GM19463 (cell line): ENCODE measurements around the gene ELAC1.

Source experiments
- ATAC-seq: cut with Tn5 transposase; IDR thresholded peaks from one replicate; pipeline ENCODE4 v1.9.1; 2021; ENCODE audit warnings: mild to moderate bottlenecking, moderate library complexity; ENCODE audit not compliant: unreplicated experiment

ELAC1 gene

DNA sequence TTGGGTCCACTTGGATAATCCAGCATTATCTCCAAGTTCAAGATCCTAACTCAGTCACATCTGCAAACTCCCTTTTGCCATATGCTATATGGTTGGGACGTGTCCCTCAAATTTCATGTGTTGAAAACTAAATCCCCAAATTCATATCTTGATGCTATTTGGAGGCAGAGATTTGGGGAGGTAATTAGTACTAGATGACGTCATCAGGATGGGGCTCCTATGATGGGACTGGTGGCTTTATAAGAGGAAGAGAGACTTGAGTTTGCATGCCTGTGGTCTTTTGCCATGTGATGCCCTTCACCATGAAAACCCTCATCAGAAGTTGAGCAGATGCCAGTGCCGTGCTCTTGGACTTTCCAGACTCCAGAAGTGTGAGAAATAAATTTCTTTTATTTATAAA, 45.4 kb downstream of the ELAC1 start:
- ATAC-seq = no peak

DNA sequence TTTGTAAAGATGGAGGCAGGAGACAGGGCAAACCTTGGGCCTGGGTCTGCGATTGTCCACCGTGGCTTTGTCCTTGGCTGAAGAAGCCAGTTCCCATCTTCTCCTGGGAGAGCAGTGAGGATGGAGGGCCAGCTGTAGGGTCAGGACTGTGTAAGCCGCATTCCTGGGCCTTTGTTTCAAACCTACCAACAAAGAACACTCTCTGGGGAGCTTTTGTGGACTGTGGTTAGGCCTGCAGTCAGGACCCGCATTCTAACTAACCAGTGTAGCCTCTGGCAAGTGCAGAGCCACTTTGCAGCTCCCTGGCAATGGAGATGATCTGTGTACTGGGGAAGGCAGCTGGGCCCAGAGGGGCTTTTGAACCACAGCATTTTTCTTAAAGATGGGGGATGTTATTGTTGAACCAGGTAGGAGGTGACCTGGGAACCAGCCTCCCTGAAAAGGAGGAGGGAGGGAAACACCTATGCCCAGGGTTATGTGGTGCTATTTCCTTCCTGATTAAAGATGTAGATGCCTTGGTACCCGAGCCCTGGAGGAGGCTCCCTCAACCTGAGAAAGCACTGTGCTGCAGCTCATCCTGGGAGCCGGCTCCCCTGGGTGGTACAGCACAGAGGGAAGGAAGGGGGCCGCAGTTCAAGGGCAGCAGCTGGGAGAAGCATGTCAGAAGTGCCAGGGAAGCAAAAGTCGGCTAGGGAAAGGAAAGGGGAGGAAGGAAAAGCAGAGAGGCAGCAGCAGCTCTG, 49.5 kb downstream of the ELAC1 start:
- no peak for ATAC-seq

DNA sequence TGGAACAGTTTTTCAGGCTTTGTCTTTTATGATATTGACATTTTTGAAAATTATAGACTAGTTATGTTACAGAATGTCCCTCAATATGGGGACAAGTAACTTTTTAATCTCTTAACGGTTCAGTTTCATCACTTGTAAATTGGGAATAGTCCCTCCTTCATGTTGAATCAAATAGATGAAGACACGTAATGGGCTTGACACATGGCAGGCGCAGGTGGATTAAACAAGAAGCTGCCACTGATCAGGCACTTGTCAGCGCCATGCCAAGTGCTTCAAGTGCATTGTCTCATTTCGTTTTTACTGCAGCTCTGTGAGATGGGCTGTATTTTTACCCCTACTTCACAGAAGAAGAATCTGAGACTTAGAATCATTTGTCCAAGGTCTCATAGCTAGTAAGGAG, 52.7 kb downstream of the ELAC1 start:
- ATAC-seq = no peak

DNA sequence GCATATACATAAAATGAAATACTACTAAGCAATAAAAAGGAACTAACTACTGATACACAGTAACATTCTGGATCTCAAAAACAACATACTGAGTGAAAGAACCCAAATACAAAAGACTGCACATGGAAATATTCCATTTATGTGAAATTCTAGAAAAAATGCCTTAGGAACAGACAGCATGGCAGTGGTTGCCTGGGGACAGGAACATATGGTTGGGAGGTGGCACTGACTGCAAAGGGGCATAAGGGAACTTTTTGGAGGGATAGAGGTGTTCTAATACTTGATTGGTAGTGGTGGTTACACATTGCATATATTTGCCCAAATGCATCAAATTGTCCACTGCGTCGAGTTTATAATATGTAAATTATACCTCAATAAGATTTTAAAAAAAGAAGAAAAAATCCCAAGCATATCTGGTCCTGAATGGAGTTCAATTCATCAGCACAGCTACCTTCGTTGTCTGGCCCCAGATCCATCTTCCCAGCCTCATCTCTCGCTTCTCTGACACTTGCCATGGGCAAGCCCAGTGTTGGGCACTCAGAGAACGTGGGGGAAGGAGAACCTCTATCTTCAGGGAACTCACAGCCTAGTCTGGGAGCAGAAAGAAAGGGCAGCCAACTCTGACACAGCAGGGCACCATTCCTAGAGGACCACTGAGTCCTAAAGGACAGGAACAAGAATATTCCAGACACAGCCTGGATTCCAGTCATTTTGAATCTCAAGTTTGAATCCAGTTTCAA, 53.6 kb downstream of the ELAC1 start:
- ATAC-seq = no peak

DNA sequence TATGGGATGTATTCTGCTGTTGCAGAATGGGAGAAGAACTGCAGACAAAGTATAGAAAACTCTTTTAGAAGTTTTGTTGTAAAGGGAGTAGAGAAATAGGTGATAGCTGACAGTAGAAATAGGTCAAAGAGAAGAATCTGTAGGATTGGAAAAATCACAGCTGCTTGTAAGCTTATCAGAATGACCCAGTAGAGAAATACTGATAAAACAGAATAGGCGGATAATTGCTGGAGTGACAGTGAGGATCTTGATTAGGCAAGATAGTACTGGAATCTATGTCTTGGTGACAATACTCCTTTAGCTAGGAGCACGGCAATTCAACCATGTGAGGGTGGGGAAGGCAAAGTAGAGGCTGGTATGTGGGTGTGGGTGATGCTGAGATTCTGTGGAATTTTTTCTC, 57.7 kb downstream of the ELAC1 start:
- no peak for ATAC-seq

DNA sequence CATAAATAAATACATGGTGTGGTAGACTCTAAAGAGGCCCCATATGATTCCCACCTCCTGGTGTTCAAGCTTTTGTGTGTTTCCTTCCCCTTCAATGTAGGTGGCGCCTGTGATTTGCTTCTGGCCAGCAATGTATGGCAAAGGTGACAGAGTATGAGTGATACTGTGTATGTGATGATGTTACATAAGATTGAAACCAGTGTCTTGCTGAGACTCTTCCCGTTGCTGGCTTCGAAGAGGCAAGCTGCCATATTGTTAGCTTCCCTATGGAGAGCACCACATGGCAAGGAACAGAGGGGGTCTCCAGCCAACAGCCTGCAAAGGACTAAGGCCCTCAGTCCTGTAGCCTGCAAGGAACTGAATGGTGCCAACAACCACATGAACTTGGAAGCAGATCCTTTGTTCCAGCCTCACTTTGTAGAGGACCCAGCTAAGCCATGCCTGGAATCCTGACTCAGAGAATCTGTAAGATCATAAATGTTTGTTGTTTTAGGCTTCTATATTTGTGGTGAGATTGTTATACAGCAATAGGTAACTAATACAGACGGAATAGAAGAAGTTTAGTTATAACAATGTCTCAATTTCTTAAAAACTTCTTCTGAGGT, 60.5 kb downstream of the ELAC1 start:
- ATAC-seq = no peak

DNA sequence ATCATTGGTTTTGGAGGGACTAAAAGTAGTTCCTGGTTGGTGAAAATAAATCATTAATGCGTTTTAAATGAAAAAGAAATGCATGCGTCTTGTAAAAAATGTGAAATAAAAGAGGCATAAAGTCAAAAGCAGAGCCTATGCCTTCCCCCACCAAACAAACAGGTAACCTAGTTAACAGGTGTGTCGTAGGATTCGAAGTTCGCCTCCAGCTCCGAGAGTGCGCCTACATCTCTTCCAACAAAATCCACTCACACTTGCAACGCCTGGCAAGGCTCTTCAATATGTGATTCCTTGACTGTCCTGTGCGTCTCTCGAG, 61.5 kb downstream of the ELAC1 start:
- no peak for ATAC-seq

DNA sequence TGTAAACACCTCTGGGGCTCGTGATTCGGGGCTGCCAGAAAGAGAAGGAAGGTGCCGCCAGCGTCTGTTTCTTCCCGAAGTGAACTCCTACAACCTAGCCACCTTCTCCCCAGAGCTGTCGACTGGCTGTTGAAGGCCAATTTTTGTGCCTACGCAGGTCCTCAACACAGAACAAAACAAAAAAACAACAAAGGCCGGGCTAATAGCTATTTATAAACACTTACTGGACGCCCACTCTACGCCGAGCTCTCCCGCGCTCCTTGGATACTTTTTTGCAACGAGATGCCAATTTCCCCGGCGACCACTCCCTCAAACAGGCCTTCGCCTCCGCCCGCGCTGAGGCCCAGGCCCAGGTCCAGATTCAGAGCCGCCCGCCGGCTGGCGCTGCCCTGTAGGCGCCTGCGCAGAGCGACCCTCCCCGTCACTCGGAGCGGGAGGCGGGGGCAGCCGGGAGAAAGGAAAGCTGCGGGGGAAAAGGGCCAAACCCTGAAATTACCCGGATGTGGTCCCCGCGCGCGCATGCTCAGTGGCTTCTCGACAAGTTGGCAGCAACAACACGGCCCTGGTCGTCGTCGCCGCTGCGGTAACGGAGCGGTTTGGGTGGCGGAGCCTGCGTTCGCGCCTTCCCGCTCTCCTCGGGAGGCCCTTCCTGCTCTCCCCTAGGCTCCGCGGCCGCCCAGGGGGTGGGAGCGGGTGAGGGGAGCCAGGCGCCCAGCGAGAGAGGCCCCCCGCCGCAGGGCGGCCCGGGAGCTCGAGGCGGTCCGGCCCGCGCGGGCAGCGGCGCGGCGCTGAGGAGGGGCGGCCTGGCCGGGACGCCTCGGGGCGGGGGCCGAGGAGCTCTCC, 62.1 kb downstream of the ELAC1 start, which contains the start of gene SMAD4:
Gene SMAD4 (plus strand): TSS at position 520 of the 843 bp plus-strand sequence. CDS start 16,834 bp downstream, outside the sequence.
- ATAC-seq = peak; percentile 75

DNA sequence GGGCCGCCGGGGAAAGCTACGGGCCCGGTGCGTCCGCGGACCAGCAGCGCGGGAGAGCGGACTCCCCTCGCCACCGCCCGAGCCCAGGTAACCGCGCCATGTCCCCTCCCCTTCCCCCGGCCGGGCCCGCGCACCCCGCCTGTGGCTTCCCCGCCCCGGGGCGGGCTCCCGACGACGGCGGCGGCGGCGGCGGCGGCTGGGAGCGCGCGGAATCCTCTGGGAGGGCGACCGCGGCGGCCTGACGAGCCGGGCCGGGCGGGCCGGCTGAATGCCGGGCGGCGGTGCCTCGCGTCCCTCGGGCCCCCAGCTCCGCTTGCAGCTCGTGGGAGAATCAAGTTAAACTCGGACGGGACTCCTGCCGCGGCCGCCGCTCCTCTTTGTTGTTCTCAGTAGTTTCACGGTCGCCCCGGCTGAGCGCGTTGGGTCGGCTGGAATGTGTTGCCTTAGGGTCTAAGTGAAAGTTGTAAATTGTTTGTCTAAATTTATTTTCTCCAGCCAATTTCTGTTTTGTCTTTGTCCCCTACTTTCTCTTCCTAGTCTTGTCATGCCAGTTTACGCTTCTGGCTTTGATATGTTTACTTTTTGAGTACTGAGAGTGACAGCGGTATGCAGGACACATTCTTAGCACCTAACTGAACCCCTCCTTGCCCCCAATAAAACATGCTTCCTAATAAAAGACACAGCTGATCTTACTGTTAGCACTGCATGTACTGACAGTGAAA, 62.9 kb downstream of the ELAC1 start:
- ATAC-seq = peak; percentile 61

DNA sequence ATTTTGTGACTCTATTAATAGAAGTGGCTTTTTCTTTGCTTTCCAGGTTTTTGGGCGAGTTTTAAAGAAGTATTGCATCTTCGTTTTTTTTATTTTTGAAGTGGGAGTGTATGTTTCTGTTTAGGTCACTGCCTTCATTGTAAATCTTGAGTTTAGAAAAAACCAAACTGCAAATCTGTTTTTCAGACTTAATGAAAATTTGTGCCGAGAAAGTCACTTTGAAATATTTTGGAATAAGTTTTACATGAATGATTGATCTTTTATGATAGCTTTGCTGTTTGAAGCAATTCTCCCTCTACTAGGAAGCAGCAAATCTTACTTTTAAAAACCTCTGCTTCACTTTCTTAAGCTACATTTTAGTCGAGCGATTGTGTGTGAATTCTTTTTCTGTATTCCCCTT, 64.4 kb downstream of the ELAC1 start:
- no peak for ATAC-seq

DNA sequence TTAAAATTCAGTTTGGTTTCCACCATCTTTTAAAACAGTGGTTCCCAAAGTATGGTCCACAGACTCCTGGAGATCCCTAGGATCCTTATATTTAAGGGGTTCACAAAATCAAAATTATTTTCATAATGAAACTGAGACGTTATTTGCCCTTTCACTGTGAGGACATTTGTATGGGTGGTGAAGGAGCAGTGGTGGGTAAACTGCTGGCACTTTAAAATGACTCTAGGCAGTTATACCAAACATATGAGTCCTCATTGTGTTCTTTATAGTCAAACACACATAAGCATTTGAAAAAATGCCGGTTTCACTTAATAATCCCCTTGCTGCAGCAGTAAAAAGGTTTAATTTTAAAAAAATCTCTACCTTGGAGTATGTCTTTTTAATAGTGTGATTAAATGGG, 69.4 kb downstream of the ELAC1 start:
- no peak for ATAC-seq
